Anterior cingulate cortex (tissue), 58 donors: Measurements from ENCODE around the gene PGAP3.

Experiments
- DNase-seq, 58 donors: peaks; one replicate each; lab custom pipeline; 2025; lab: John Stamatoyannopoulos, UW

The PGAP3 gene

GRCh38 chr17:39674179-39674578 is 13.7 kb downstream of the PGAP3 start:
- DNase-seq = no peak

- no peak for DNase-seq
Measured at GRCh38 chr17:39673335-39674081, 14.3 kb downstream of the PGAP3 start.

- DNase-seq = no peak
Measured at GRCh38 chr17:39672522-39673334, 15.1 kb downstream of the PGAP3 start.

GRCh38 chr17:39671651-39672521 is 16.0 kb downstream of the PGAP3 start:
- DNase-seq = peak in 16 of 58 donors; percentile 18 to 54 (median 28)

- no peak for DNase-seq
Measured at GRCh38 chr17:39670746-39671145, 17.1 kb downstream of the PGAP3 start.

- no peak for DNase-seq
Measured at GRCh38 chr17:39669897-39670735, 17.7 kb downstream of the PGAP3 start.

GRCh38 chr17:39667945-39668924 is 19.6 kb downstream of the PGAP3 start, which contains the start of gene PNMT:
Gene PNMT (plus strand): TSS chr17:39668453. CDS start chr17:39668476, 23 bp downstream.
- DNase-seq = peak in 17 of 58 donors; percentile 12 to 54 (median 37)

GRCh38 chr17:39667262-39667944 is 20.5 kb downstream of the PGAP3 start:
- DNase-seq = peak in 6 of 58 donors; percentile 16 to 46 (median 30)

- DNase-seq = peak in 47 of 58 donors; percentile 14 to 88 (median 56)
Measured at GRCh38 chr17:39666601-39667261, 21.1 kb downstream of the PGAP3 start.

GRCh38 chr17:39666231-39666600 is 21.6 kb downstream of the PGAP3 start:
- DNase-seq = no peak

- DNase-seq = peak in 9 of 58 donors; percentile 18 to 60 (median 37)
Measured at GRCh38 chr17:39665642-39666224, 22.1 kb downstream of the PGAP3 start.

GRCh38 chr17:39664581-39665561 is 23.0 kb downstream of the PGAP3 start, which contains the start of gene TCAP:
Gene TCAP (plus strand): TSS chr17:39665349. CDS start chr17:39665360, 11 bp downstream.
- DNase-seq = no peak

GRCh38 chr17:39663688-39664580 is 23.9 kb downstream of the PGAP3 start:
- DNase-seq = no peak

- DNase-seq = no peak
Measured at GRCh38 chr17:39663340-39663687, 24.5 kb downstream of the PGAP3 start.
